Activated T-helper 2 cell treated with anti-CD3 and anti-CD28 coated beads, Interferon-gamma antibody, Interleukin-2, Interleukin-4, amounts not matched to agents 10 μg/mL and 5 μg/mL and 100 μg/mL, durations not matched to agents 14 hours and 24 hours and 36 hours (primary cell): ENCODE data around the gene METTL8. TPM values are rescaled to one million over a fixed set of nuclear protein-coding genes. Genes with fewer than 3 reads are reported as not detected.
A peak's percentile ranks its signal among the peaks of the same experiment; 100 is the strongest.
"Not testable (repeated sequence)": the region's sequence is repeated elsewhere in the genome, so short reads cannot be mapped to it uniquely, and the experiment has no call there.

Experiments used
- DNase-seq: peaks from one replicate; pipeline ENCODE4 v3.0.0; 2021; ENCODE audit warnings: low spot score
- H3K27ac Mint-ChIP-seq: one replicate; pipeline ENCODE4 v1.8.0; 2021; ENCODE audit warnings: mixed read lengths
- H3K27me3 Mint-ChIP-seq: one replicate; pipeline ENCODE4 v1.8.0; 2021; ENCODE audit warnings: low read depth, mixed read lengths
- H3K36me3 Mint-ChIP-seq: one replicate; pipeline ENCODE4 v1.8.0; 2021; ENCODE audit warnings: low read depth, mixed read lengths
- H3K4me1 Mint-ChIP-seq: one replicate; pipeline ENCODE4 v1.8.0; 2021; ENCODE audit warnings: low read depth, mixed read lengths
- H3K4me3 Mint-ChIP-seq: one replicate; pipeline ENCODE4 v1.8.0; 2021; ENCODE audit warnings: low read depth, mild to moderate bottlenecking, moderate library complexity, mixed read lengths
- H3K9me3 Mint-ChIP-seq: one replicate; pipeline ENCODE4 v1.8.0; 2021; ENCODE audit warnings: mixed read lengths
- intact Hi-C: fragments of 100-400 bp; cut with micrococcal nuclease; formaldehyde crosslinking; loops from one replicate; pipeline ENCODE4 v1.15.1; 2023
- total RNA-seq: library from RNA; stranded (reverse); gene quantifications from 2 replicates; pipeline ENCODE4 v1.2.3, GENCODE V29; 2022

Gene METTL8
- total RNA-seq, 1 donor from 2014 or later: 38.2 TPM

GRCh38 chr2:171419333-171419732 is 14.5 kb downstream of the METTL8 start:
- H3K27me3 Mint-ChIP-seq: no peaks in the 10 kb centered on the region
- peaks cover 28% of the 10 kb centered on the region for H3K4me1 Mint-ChIP-seq
- peaks cover 45% of the 10 kb centered on the region for H3K36me3 Mint-ChIP-seq
- no peak overlapping the region for H3K4me3 Mint-ChIP-seq
- H3K27ac Mint-ChIP-seq: no peak overlapping the region
- intact Hi-C loops: loop anchor here (5.0 kb wide), 2 partner anchors 172 to 282 kb away; no protein-coding TSS in a partner anchor
- no peak for DNase-seq
- H3K9me3 Mint-ChIP-seq: peaks cover 35% of the 10 kb centered on the region

GRCh38 chr2:171416009-171416926 is 17.5 kb downstream of the METTL8 start:
- Mint-ChIP-seq H3K4me3 (peak overlapping the region; percentile 9), H3K36me3 (peaks cover 33% of the 10 kb centered on the region), H3K4me1 (peaks cover 34% of the 10 kb centered on the region), H3K9me3 (peaks cover 9% of the 10 kb centered on the region), H3K27ac (peak overlapping the region; percentile 91), H3K27me3 (no peaks in the 10 kb centered on the region)
- peak; percentile 71 for DNase-seq
- intact Hi-C loops: loop anchor here (1.0 to 5.0 kb wide), 10 partner anchors 17 to 487 kb away; partner anchors contain the start of genes GORASP2 and METTL8

GRCh38 chr2:171414645-171415044 is 19.1 kb downstream of the METTL8 start:
- peaks cover 25% of the 10 kb centered on the region for H3K36me3 Mint-ChIP-seq
- not testable (repeated sequence) for DNase-seq, H3K4me3 Mint-ChIP-seq, H3K27me3 Mint-ChIP-seq, H3K9me3 Mint-ChIP-seq
- intact Hi-C loops: loop anchor here (1.0 to 5.0 kb wide), 3 partner anchors 23 to 277 kb away; no protein-coding TSS in a partner anchor
- H3K27ac Mint-ChIP-seq: peak overlapping the region; percentile 54
- peaks cover 41% of the 10 kb centered on the region for H3K4me1 Mint-ChIP-seq

- intact Hi-C loops: no loop called here
- Mint-ChIP-seq H3K27ac (no peak overlapping the region), H3K27me3 (no peaks in the 10 kb centered on the region), H3K4me1 (peaks cover 45% of the 10 kb centered on the region), H3K36me3 (peaks cover 21% of the 10 kb centered on the region), H3K9me3 (peaks cover 4% of the 10 kb centered on the region), H3K4me3 (no peak overlapping the region)
- DNase-seq: no peak
Measured at GRCh38 chr2:171412571-171413175, 21.1 kb downstream of the METTL8 start.

GRCh38 chr2:171411791-171412483 is 21.9 kb downstream of the METTL8 start:
- DNase-seq: no peak
- Mint-ChIP-seq H3K36me3 (peaks cover 23% of the 10 kb centered on the region), H3K9me3 (peaks cover 4% of the 10 kb centered on the region), H3K27me3 (no peaks in the 10 kb centered on the region), H3K27ac (no peak overlapping the region), H3K4me1 (peaks cover 51% of the 10 kb centered on the region), H3K4me3 (no peak overlapping the region)
- intact Hi-C loops: no loop called here

GRCh38 chr2:171411214-171411613 is 22.6 kb downstream of the METTL8 start:
- Mint-ChIP-seq H3K27ac (no peak overlapping the region), H3K4me1 (peaks cover 48% of the 10 kb centered on the region), H3K9me3 (peaks cover 4% of the 10 kb centered on the region), H3K4me3 (no peak overlapping the region), H3K27me3 (no peaks in the 10 kb centered on the region), H3K36me3 (peaks cover 25% of the 10 kb centered on the region)
- intact Hi-C loops: no loop called here
- DNase-seq: no peak

- no peak for DNase-seq
- no peaks in the 10 kb centered on the region for H3K27me3 Mint-ChIP-seq
- no peak overlapping the region for H3K4me3 Mint-ChIP-seq
- H3K27ac Mint-ChIP-seq: peak overlapping the region; percentile 45
- H3K36me3 Mint-ChIP-seq: peaks cover 27% of the 10 kb centered on the region
- intact Hi-C loops: no loop called here
- H3K4me1 Mint-ChIP-seq: peaks cover 44% of the 10 kb centered on the region
- H3K9me3 Mint-ChIP-seq: peaks cover 4% of the 10 kb centered on the region
Measured at GRCh38 chr2:171410624-171411023, 23.2 kb downstream of the METTL8 start.

- no peaks in the 10 kb centered on the region for H3K27me3 Mint-ChIP-seq
- DNase-seq: no peak
- peaks cover 32% of the 10 kb centered on the region for H3K36me3 Mint-ChIP-seq
- peak overlapping the region; percentile 45 for H3K27ac Mint-ChIP-seq
- intact Hi-C loops: no loop called here
- H3K4me1 Mint-ChIP-seq: peaks cover 49% of the 10 kb centered on the region
- peaks cover 5% of the 10 kb centered on the region for H3K9me3 Mint-ChIP-seq
- no peak overlapping the region for H3K4me3 Mint-ChIP-seq
Measured at GRCh38 chr2:171410101-171410500, 23.7 kb downstream of the METTL8 start.

GRCh38 chr2:171409436-171409971 is 24.3 kb downstream of the METTL8 start:
- Mint-ChIP-seq H3K4me3 (peak overlapping the region; percentile 61), H3K27ac (peak overlapping the region; percentile 51), H3K36me3 (peaks cover 32% of the 10 kb centered on the region), H3K4me1 (peaks cover 52% of the 10 kb centered on the region), H3K9me3 (peaks cover 5% of the 10 kb centered on the region), H3K27me3 (no peaks in the 10 kb centered on the region)
- no peak for DNase-seq
- intact Hi-C loops: no loop called here

GRCh38 chr2:171407676-171408044 is 26.1 kb downstream of the METTL8 start:
- no peak overlapping the region for H3K27ac Mint-ChIP-seq
- H3K9me3 Mint-ChIP-seq: peaks cover 5% of the 10 kb centered on the region
- H3K4me1 Mint-ChIP-seq: peaks cover 60% of the 10 kb centered on the region
- no peak overlapping the region for H3K4me3 Mint-ChIP-seq
- no peak for DNase-seq
- intact Hi-C loops: no loop called here
- H3K27me3 Mint-ChIP-seq: no peaks in the 10 kb centered on the region
- peaks cover 33% of the 10 kb centered on the region for H3K36me3 Mint-ChIP-seq

- Mint-ChIP-seq H3K9me3 (peaks cover 7% of the 10 kb centered on the region), H3K27ac (no peak overlapping the region), H3K4me3 (no peak overlapping the region), H3K36me3 (peaks cover 33% of the 10 kb centered on the region), H3K27me3 (no peaks in the 10 kb centered on the region), H3K4me1 (peaks cover 60% of the 10 kb centered on the region)
- no peak for DNase-seq
- intact Hi-C loops: no loop called here
Measured at GRCh38 chr2:171407030-171407675, 26.6 kb downstream of the METTL8 start.

GRCh38 chr2:171406044-171406443 is 27.7 kb downstream of the METTL8 start:
- peaks cover 16% of the 10 kb centered on the region for H3K9me3 Mint-ChIP-seq
- H3K36me3 Mint-ChIP-seq: peaks cover 42% of the 10 kb centered on the region
- no peak for DNase-seq
- H3K27ac Mint-ChIP-seq: no peak overlapping the region
- intact Hi-C loops: no loop called here
- peaks cover 54% of the 10 kb centered on the region for H3K4me1 Mint-ChIP-seq
- H3K4me3 Mint-ChIP-seq: no peak overlapping the region
- H3K27me3 Mint-ChIP-seq: no peaks in the 10 kb centered on the region
